Activated naive CD8-positive, alpha-beta T cell treated with anti-CD3 and anti-CD28 coated beads, Interleukin-2, amount 50 U/mL, for 16 hours (primary cell): Measurements from ENCODE around the gene ENTR1.
"Not testable (repeated sequence)": the region's sequence is repeated elsewhere in the genome, so short reads cannot be mapped to it uniquely, and the experiment has no call there.

Experiments used
- DNase-seq: peaks from one replicate; pipeline ENCODE4 v3.0.0-alpha.2; 2020; ENCODE audit warnings: low read depth, low spot score

ENTR1 gene

DNA sequence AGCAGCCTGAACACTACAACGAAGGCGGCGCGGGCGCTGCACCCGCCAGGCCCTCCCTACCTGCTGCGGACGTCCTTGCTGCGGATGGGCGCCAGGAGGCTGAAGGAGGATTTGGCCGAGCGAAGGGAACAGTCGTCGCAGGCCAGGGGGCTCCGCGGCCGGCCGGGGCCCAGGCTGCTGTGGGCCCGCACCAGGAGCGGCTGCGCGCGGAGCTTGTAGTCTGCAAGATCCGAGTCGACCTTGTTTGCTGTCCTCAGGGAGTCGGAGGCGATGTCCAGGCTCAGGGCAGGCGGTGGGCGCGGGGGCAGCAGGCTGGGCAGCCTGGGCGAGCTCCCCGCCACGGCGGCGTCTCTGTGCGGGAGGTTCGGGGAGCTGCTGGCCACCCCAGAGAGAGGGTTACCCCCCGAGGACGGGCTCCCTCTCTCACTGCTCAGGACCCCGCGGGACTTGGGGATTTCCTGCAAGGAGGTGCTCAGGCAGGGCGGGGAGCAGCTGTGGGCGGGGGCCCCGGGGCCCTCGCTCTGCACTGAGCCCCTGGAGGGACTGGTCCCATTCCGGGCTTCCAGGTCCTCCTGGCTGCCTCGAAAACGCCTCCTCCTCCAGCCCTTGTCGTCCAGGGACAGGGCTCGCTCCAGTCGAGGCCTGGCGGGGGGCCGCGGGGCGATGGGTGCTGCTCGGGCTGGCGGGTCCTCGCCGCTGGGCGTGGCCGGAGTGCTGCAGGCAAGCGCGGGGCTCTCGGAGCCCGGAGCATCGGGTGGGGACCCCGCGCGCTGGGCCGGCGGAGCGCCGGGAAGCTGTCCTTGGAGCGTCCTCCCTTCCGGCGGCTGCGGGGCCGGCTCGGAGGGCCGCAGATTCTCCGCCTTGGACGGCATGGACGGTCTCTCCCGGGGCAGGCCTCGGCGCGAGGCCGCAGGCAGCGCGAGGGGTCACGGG lies 28.4 kb upstream of the ENTR1 start:
- peak; percentile 9 for DNase-seq

DNA sequence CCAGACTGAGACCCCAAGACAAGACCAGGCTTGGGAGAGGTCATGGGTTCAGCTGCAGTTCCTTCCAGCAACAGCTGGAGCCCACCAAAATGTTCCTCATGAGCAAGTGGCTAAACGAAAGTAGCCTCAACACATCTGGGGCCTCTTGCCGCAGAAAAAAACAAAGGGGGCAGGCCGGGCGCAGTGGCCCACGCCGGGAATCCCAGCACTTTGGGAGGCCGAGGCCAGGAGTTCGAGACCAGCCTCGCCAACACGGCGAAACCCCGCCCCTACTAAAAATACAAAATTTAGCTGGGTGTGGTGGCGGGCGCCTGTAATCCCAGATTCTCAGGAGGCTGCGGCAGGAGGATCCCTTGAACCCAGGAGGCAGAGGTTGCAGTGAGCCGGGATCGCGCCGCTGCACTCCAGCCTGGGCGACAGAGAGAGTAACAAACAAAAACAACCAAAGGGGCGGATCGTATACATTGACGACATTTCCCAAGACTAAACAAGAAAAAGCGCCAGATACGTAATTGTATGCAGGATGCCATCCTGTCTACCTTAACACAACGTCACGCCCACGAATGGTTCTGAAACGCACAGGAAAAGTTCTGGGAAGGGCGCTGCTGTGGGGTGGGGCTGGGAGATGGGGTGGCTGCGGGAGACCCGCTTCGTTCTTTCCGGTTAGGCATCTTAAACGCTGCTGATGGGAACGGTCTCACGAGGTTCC lies 27.6 kb upstream of the ENTR1 start:
- no peak for DNase-seq

DNA sequence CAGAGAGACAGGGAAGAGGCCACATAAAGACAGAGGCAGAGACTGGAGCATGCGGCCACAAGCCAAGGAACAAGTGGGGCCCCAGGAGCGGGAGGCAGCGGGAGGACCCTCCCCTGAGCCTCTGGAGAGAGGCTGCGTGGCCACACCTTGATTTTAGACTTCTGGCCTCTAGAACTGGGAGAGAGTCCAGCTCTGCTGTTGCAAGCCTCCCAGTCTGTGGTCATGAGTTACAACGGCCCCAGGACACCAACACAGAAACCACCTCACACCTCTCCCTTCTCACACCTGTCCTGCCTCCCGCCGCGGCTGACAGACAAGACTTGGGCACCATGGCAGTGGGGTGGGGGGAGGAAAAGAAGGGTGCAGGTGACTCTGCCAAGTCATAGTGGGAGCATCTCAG lies 27.0 kb upstream of the ENTR1 start:
- no peak for DNase-seq

DNA sequence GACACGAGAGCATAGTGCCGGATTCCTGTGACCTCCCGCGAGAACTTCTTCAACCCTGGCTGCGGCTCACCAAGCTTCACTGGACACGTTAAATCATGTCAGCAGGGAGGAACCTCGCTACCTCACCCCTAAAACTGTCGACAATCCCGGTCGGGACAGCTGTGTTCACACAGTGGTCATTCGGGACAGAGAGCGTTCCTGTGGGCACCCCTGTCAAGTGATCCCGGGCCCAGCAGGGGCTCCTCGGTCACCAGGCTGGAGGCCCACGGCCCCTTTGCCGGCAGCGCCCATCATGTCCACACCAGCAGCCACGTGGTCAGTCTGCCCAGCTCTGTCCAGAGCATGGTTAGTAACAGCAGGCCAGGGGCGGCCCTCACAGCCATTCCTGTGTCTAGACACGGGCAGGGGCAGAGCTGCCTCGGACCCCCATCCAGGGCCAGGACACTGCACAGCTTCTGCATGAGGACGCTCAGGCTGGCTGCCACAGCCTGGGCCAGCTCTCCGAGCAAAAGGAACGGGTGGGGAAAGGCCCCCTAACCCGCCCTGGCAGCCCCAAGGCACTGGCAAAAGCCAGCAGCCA lies 25.7 kb upstream of the ENTR1 start:
- DNase-seq = no peak

GRCh38 chr9:136434580-136435169 lies 24.3 kb upstream of the ENTR1 start:
- DNase-seq = no peak

- no peak for DNase-seq
Measured at GRCh38 chr9:136433849-136434579, 23.6 kb upstream of the ENTR1 start.

DNA sequence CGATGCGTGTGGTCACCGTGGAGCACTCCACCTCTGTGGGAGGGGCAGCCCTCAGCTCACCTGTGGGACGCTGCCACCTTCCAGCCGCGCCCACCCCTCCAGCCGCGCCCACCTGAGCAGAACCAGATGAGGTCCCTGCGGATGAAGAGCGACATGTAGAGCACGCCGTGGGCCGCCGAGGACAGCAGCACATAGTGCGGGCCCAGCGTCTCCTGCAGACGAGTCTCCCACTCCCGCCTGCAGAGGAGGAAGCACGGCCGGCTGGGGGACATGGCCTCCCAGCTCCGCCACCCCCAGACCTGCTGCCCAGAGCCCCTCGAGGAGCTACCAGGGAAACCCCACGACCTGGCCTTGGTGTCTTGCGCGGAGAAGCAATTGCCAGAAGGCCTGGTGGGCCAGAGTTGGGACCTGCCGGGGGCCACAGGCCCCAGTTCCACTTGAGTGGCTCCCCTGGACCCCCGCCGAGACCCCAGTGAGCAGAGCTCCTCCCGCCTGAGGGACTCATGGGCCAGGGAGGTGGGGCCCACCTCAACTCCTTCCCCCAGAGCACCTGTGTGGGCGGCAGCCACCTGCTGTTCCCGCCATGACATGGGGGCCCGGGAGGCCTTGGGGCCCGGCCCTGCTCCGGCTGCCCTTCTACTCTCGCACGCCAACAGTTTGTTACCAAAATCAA lies 22.8 kb upstream of the ENTR1 start:
- DNase-seq = no peak

DNA sequence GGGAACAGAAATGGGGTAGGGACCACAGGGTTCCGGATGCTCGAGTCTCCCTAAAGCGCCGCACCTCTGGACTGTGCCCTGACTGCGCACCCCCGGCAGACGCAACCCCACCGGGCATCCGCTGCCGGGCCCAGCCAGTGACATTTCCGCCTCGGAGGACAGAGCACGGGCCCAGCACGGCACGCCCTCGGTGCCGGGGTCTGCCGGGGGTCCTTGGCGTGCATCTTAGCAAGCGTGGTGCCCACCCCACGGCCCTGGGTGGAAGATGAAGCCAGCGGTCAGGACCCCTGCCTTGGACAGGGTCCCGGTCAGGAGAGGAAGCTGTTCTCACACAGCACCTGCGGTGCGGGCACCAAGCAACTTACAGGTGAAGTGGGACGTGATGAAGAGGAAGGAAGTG lies 22.2 kb upstream of the ENTR1 start:
- DNase-seq = no peak

- DNase-seq = no peak
Measured at GRCh38 chr9:136431782-136432350, 21.5 kb upstream of the ENTR1 start.

DNA sequence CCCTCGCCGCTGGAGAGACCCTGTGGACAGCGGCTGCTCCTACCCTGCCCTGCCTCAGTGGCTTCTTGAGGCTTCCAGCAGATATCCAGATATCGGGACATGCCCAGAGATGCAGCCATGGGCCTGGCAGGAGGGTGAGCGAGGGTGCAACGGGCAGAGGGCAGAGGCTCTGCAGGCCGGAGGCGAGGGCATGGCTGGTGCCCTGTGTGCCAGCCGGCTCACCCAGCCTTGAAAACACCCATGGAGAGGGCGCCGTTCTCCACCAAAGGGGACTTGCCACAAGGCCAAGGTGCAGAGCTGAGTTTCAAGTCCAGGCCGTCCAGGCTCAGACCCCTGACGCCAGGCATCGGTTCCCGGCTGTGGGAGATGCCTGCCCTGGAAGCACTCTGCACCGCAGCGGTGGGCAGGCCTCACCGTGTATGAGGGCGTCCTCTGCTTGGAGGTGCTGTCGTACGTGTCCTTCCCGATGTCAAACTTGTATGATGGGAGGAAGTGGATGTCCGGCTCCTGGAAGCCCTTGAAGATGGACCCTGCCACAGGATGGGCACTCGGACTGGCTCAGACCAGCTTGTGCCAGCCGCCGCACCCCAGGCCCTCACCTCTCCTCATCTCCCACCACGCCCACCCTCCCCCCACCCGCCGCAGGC lies 20.3 kb upstream of the ENTR1 start:
- no peak for DNase-seq

- DNase-seq = no peak
Measured at GRCh38 chr9:136429683-136430491, 19.5 kb upstream of the ENTR1 start.

DNA sequence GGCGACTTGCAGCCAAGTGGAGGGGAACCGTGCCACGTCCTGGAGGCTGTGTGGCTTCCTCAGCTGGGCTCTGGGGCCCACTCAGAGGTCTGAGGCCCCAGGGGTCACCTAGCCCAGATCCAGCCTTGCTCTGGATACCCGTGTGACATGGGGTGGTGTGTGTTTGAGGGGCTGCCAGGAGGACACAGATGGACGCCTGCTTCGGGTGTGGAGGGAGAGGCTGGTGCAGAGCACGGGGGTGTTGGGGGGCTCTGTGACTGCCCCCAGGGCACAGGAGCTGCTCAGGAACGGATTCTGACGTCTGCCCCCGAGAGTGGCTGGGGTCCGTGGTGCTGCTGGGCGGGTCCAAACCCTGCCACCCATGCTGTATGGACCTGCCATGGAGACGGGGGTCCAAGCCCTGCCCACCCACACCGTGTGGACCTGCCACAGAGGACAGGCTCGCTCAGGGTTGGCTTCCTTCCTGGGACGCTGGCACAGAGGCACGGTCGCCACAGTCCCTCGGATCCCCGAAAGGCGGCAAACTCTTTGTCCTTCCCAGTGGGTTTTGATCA lies 18.7 kb upstream of the ENTR1 start:
- no peak for DNase-seq

DNA sequence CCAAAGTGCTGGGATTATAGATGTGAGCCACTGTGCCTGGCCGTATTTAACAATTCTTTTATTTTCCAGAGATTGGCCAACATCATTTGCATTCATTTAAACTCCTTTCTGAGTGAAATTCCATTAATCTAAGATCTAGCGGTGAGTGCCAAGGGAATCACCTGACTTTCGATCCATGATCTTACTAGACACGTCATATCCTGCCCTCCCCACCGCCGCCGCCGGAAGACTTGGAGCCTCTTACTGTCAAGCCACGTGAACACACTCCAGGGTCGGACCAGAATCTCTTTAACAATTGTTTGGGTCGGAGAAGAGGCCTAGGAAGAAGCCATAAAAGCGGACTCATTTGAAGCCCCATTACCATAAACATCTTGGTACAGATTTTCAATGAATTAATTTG lies 16.4 kb upstream of the ENTR1 start:
- DNase-seq = no peak

GRCh38 chr9:136425367-136425766 lies 15.0 kb upstream of the ENTR1 start:
- DNase-seq = not testable (repeated sequence)

- no peak for DNase-seq
Measured at GRCh38 chr9:136424750-136425362, 14.4 kb upstream of the ENTR1 start.

GRCh38 chr9:136423432-136424146 lies 13.2 kb upstream of the ENTR1 start:
- no peak for DNase-seq

- no peak for DNase-seq
Measured at GRCh38 chr9:136422876-136423275, 12.5 kb upstream of the ENTR1 start.

- no peak for DNase-seq
Measured at GRCh38 chr9:136421791-136422190, 11.4 kb upstream of the ENTR1 start.
